Prostate gland (tissue), 2 donors: ENCODE results near the gene MPC1.

ENCODE experiments used
- POLR2A ChIP-seq: fragments of 450-650 bp; IDR thresholded peaks from one replicate; pipeline ENCODE4 v1.6.1; 2016; ENCODE audit warnings: antibody characterized with exemption, mild to moderate bottlenecking
- POLR2AphosphoS5 ChIP-seq: sonication (generic); formaldehyde crosslinking; IDR thresholded peaks from one replicate; pipeline ENCODE4 v1.6.1; 2017; ENCODE audit warnings: antibody characterized with exemption
- TF ChIP-seq, protein P1 (sequence below), 4 experiments: fragments of 200-600 bp in 2 of 4; fragments of 450-650 bp in 2 of 4; sonication (generic) in 2 of 4; IDR thresholded peaks; 1 replicate in 3 of 4; 2 replicates in 1 of 4; pipeline ENCODE4 v1.5.1; 2016 to 2019; ENCODE audit warnings: antibody characterized with exemption in 4 of 4, mild to moderate bottlenecking in 2 of 4, moderate library complexity in 2 of 4

GRCh38 chr6:166364456-166364855 is 18.3 kb downstream of the MPC1 start:
- TF ChIP-seq, protein P1, sequence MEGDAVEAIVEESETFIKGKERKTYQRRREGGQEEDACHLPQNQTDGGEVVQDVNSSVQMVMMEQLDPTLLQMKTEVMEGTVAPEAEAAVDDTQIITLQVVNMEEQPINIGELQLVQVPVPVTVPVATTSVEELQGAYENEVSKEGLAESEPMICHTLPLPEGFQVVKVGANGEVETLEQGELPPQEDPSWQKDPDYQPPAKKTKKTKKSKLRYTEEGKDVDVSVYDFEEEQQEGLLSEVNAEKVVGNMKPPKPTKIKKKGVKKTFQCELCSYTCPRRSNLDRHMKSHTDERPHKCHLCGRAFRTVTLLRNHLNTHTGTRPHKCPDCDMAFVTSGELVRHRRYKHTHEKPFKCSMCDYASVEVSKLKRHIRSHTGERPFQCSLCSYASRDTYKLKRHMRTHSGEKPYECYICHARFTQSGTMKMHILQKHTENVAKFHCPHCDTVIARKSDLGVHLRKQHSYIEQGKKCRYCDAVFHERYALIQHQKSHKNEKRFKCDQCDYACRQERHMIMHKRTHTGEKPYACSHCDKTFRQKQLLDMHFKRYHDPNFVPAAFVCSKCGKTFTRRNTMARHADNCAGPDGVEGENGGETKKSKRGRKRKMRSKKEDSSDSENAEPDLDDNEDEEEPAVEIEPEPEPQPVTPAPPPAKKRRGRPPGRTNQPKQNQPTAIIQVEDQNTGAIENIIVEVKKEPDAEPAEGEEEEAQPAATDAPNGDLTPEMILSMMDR (IDR thresholded peaks at IDR 0.05) = no peak
- TF ChIP-seq POLR2A (no peak), POLR2AphosphoS5 (no peak)
